GM19463 (cell line): ENCODE data around the gene APOBEC3B.
A peak's percentile ranks its signal among the peaks of the same experiment; 100 is the strongest.
"Not testable (repeated sequence)": the region's sequence is repeated elsewhere in the genome, so short reads cannot be mapped to it uniquely, and the experiment has no call there.

Experiments used
- ATAC-seq: cut with Tn5 transposase; IDR thresholded peaks from one replicate; pipeline ENCODE4 v1.9.1; 2021; ENCODE audit warnings: mild to moderate bottlenecking, moderate library complexity; ENCODE audit not compliant: unreplicated experiment

The APOBEC3B gene

DNA sequence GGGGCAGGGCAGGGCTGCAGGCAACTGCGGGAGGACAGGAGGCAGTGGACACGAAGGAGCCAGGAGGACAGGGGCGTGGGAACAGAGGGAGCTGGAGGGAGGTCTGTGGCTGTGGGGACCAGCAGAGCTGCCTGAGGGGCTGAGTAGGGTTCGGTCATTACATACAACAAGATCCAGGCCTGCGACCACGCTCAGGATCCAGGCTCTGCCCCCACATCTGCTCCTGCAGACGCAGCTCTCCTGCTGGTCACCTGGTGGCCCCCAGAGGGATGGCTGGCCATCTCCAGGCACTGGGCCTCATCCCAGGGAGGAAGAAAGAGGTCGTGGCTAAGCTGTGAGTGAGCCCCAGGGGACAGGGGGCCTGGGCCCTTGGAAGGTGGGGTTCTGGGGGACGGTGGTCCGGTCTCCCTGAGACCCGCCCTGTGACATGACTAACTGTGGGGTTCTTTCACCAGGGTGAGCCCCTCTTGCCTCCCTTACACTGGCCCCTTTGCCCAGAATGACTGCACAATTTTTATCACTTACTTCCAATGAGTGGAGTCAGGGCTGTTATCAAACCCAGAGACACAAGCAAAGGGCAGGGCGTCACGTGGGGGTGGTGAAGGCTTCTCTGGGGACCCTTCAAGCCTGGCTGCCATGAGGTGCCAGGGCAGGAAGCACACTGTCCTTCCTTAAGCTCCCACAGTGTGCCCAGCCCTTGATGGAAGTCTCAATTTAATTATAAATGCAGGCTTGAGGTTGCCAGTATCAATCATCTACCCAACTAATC is 31.4 kb upstream of the APOBEC3B start:
- no peak for ATAC-seq

DNA sequence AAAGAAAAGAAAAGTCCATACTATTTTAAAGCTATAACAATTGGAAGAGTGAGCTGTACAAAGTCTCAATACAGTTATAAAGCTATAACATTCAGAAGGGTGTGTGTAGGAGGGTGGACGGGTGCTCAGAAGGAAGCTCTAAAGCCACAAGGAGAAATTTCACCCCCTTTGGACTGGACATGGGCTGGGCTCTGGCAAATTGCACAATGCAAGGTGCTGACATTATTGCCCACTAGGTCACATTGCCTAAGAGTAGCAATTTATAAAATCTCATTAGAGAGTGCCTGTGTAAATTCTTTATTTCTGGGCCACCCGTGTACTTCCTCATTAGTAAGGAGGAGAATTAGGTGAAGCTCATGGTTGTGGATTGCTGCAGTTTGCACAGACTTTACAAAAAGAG is 30.4 kb upstream of the APOBEC3B start:
- ATAC-seq, result no peak

DNA sequence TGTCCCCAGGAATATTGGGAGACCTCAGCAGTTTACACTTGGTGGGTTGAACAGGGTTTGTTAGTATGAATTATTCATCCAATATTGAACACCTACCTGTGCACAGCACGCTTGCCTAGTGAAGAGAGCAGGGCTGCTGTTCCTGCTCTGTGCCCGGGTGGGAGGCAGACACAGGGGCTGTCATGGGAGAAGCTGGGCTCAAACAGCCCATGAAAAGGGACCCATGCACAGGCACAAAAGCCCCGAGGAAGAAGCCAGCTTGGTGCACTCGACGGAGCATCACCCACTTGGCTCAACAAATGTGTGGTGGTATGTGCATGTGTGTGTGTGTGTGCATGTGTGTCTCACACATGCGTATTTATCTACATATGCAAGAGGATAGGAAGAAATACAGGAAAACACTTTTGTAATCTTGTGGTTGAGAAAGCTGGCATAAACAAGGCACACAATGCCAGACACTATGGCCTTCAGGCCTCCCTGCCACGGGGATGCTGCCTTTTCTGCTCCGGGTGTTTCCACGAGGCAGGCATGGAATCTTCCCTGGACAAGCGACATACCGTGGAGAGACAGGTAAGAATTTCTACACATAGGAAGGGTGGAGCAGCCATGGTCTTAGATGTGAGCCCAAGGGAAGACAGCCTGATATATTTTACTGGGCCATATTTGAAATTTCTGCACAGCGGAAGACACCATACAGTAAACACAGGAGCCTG is 29.7 kb upstream of the APOBEC3B start:
- ATAC-seq, result no peak

DNA sequence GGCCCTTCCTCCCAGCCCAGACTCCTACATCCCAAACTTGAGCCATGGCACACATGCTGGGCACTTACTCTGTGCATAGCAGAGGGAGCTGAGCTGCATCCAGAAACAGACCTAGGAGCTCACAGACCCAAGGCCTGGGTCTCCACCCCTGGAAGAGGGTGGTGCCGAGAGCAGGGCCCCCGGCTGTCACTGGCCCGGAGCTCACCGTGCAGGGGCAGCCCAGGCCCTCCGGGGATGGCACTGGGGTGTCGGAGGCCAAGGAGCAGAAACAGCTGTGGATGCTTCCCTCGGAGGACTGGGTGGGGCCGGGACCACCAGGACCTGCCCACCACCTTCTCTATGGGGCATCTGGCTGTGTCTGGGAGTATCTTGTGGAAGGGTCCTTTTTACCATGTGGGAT is 29.1 kb upstream of the APOBEC3B start:
- no peak for ATAC-seq

DNA sequence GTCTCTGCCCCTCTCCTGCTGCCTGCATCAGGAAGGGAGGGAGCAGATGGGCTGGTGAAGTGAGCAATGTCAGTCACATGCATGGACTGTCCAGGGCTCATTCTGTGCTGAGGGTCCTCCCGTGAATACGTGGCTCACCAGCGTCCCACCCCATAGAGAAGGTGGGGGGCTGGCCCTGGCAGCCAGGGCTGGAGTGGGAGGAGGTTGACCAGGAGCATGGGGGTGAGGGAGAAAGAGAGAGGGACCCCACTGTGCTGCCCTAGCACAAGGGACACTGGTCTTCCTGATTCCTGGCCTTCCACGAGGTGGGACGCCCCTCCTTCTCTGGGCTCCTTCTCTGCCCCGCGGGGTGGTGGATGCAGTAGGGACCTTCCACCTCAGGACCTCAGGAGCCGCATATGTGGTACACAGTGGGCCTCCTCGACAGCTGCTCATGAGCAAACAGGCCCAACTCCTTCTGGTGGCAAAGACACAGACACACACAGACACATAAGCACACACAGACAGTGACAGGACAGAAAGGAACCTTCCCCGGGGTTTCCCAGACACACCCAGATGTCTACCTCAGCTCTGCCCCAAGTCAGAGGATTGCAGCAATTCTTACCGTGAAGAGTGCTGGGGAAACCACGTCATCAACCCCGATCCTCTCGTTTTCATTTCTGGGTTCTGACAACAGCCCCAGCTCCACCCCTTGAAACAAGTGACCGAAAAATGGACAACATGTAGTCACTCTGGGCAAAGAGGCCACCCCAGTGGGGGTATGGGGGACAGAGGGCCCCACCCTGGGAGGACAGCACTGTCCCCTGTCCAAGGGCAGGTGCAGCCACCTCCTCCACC is 28.4 kb upstream of the APOBEC3B start:
- ATAC-seq, result peak; percentile 86

DNA sequence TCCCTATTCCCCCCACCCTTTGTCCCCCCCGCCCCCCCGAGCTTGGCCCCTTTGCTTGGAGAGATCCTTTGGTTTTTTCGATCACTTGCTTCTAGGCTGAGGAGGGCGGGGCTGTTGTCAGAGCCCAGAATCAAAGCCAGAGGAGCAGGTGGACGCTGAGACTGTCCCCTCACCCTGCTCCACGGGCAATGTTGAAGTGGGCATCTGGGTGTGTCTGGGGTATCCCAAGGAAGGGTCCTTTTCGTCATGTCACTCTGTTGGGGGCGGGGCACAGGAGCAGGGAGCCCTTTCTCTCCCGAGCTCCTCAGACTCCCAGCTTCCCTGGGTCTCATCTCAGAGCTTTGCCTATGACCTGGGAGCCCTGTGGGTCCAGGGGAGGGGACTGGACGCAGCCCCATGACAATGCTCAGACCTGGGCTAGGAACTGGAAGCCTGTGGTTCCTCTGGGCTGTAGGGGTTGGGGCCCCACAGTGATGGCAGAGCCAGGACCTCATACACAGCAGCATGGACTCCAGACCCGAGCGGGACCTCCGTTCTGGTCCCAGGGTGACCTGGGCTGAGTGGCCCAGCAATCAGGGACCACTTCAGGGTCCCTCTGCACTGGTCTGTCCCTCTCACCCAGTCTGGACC is 27.6 kb upstream of the APOBEC3B start:
- ATAC-seq, result no peak

DNA sequence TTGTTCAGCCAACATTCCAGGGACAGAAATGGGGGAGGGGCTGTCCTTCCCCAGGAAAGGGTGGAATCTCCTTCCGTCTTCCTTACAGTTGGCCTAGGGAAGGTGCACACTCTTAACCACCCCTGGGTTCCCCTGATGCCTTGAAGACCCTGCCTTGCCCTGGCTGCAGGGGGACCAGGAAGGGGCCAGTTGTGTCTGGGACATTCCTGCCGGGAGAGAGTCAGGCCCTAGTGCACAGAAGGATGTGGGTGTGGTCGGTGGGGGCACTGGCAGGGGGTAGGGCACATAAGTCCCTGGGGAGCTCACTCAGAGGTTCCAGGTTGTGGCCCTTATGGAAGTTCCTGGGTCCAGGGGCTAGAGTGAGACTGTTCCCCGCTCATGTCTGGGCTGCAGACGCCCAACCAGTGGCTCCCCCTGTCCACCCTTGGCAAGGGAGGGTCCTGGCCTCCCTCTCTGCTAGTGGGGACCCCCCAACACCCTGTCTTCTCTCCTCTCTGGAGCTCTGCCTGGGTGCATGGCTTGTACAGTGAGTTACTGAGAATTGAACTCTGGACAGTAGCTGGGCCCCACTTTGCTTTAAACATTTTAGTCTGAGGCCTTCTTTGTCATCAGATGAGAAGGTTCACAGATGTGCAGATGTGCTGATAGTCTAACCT is 26.8 kb upstream of the APOBEC3B start:
- no peak for ATAC-seq

DNA sequence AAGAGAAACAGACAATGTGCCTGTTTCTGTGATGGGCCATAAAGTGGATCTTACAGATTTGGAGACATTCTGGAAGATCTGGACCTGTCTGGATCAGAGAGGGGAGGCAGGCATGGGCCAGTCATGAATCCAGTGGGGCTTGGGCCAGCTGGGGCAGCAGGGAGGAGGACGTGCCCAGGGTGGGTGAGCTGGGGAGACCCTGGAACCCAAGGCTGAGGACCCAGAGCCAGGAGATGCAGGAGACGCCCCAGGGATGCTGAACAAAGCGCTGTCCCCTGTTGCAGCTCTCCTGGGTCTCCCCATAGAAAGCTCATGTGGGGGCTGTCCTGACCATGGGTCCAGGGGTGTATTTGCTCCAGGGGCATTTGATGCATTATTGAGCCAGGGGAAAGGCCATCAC is 26.2 kb upstream of the APOBEC3B start:
- ATAC-seq, result no peak

DNA sequence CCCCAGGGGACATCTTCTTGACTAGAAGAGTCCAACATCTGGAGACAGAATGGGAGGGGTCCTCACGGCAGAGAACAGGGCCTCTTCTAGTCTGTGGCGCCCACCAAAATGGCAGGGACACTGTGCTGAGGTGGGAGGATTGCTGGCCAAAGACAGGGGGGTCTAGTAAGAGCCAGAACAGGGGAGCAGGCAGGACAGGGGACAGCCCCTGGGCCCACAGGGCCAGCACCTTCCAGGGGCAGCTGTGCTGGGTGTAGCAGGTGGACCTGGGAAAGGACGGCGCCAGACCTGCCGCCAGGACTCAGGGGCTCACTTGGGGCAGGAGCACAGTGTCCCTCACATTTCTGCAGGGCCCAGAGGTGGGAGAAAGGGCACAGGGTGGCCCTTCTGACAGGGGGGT is 25.6 kb upstream of the APOBEC3B start:
- ATAC-seq, result no peak

DNA sequence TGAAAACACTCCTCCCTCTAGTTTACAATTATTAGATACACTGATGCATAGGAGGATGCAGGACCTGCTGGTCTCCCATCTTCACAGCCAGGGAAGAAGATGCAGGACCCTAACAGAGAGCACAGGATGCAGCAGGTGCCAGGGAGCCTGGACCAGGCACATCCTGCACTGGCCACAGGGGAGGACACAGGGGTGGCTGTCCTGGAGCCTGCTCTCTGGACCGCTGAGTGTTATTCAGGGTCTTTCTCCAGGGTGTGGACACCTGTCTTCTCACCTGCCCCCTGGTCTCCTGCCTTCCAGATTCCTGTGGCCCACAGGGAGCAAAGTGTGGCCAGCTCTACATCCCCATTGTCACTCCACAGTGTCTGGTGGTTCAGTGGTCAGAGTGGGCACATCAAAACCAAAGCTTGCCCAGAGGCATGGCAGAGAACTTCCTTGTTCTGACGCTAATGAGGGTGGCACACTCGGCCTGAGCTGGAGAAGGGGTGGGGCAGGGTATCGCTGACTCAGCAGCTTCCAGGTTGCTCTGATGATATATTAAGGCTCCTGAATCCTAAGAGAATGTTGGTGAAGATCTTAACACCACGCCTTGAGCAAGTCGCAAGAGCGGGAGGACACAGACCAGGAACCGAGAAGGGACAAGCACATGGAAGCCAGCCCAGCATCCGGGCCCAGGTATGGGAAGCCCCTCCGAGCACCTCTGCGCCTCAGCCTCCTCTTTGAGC is 24.9 kb upstream of the APOBEC3B start, which contains the start of gene APOBEC3A:
TSS of gene APOBEC3A (plus strand) at position 564 of the 725 bp plus-strand sequence. CDS start at position 647, 83 bp downstream.
- no peak for ATAC-seq

DNA sequence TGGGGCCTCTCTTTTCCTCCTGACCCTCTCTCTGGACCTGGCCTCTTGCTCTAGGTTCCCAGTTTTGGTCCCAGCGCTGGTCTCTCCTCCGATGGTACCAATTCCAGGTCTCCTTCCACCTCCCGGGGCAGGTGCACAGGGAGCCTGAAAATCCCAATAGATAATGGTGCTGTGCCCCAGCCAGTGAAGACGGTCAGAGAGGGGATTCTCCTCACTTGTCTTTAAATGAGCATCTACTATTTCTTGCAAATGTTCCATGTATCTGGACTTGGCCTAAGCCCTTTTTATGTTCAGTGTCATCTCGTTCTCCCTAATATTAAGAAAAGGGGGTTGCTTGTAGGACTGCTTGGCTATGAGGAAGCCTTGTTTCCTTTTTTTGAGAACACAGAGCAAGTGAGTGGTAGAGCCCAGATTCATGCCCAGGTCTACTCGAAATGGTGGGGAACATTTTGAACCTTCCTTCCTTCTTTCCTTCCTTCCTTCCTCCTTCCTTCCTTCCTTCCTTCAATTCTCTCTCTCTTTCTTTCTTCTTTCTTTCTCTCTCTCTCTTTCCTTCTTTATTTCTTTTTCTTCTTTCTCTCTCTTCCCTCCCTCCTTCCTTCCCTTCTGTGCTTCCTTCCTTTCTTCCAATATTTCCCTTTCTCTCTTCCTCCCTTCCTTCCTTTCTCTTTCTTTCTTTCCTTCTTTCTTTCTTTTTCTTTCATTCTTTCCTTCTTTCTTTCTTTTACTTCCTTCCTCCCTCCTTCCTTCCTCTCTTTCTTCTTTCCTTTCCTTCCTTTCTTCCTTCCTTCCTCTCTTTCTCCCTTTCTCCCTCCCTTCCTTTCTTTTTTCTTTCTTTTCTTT is 24.1 kb upstream of the APOBEC3B start:
- ATAC-seq, result no peak

DNA sequence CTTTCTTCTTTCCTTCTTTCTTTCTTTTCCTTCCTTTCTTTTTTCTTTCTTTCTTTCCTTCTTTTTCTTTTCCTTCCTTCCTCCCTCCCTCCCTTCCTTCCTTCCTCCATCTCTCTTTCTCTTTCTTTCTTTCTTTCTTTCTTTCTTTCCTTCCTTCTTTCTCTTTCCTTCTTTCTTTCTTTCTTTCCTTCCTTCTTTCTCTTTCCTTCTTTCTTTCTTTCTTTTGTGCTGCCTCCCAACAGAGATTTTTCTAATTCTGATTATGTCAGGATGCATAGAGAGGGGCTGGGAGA is 23.6 kb upstream of the APOBEC3B start:
- ATAC-seq, result not testable (repeated sequence)

DNA sequence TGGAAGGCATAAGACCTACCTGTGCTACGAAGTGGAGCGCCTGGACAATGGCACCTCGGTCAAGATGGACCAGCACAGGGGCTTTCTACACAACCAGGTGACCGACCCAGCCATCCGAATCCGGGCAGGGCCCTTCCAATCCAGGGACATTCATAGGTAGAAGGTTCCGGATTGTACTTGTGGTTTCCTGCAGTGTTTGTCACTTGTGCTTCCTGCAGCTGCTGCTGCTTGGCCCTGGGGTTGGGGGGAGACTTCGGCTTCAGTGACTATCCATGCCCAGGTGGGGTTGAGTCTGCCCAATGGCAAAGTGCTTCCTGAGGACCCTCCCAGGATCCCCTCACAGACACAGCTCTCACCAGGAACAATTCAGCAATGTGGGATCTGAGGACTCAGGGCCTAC is 22.6 kb upstream of the APOBEC3B start:
- no peak for ATAC-seq

DNA sequence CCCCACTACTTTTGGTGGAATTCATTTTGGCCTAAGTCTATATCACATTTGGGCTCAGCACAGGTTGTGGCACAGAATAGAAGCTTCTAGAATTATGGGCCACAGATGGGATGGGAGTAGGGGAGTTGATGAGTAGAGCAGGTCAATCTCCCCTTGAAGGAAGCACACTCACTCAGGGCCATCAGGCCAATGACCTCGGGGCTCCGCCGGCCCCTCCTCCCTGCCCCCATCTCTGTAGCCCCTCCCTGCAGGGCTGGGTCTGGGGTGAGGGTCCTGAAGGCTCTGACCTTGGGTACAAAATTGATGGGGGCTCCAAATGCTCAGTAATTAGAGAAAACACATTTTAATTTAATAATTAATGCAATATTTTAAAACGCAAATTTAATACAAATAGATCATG is 21.5 kb upstream of the APOBEC3B start:
- not testable (repeated sequence) for ATAC-seq

DNA sequence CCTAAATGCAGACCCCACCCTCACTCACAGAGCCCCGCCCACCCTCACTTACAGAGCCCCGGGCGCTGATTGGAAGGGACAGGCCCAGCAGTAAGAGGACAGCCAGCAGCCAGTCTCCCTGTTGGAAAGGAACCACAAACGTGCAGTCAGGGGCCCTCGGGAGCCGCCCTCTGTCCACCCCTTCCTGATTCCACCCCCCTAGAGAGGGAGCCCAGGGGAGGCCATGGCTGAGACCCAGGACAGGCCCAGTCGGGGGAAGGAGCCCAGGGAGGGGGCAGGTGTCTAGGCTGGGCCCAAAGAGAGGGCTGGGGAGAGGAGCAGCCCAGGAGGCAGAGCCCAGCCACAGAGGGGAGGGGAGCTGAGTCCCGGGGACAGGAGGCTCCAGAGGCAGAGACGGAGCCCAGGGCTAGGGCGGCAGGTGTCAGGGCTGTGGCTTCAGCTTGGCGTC is 18.8 kb upstream of the APOBEC3B start:
- not testable (repeated sequence) for ATAC-seq

DNA sequence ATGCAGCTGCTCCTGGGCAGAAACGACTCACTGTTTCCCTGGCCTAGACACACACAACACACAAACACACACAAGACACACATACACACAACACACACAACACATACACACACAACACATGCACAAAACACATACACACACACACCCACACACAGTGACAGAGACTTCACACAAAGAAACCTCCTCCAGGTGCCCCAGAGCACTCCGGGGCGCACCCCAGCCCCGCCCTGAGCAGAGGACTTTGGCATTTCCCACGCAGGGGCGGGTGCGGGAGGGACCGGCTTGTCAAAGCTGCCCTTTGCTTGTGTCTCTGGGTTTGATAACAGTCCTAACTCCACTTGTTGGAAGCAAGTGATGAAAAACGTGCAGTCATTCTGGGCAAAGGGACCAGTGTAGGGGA is 18.3 kb upstream of the APOBEC3B start:
- ATAC-seq, result no peak

DNA sequence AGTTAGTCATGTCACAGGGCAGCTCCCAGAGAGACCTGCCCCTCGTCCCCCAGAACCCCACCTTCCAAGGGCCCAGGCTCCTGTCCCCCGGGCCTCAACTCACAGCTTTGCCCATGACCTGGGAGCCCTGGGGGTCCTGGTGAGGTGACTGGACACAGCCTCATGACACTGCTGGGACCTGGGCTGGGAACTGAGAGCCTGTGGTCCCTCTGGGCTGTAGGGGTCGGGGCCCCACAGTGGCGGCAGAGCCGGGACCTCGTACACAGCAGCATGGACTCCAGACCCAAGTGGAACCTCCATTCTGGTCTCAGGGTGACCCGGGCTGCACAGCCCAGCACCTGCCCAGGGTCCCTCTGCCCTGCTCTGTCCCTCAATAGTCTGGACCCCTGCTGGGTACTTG is 17.8 kb upstream of the APOBEC3B start:
- no peak for ATAC-seq

DNA sequence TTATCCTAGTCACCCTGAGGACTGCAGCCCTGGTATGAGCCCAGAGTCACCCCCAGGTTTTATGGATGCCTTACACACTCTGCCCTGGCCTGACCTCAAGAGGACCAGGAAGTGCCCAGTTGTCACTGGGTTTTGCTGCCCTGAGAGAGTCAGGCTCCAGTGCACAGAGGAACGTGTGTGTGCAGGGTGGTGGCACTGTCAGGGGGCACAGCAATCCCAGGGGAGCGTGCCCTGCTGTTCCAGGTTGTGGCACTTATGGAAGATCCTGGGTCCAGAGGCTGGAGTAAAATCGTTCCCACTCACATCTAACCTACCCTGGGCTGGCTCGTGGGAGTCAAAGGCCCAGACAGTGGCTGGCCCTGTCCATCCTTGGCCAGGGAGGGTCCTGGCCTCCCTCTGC is 17.2 kb upstream of the APOBEC3B start:
- ATAC-seq, result no peak
